Endothelial cell of umbilical vein (primary cell): ENCODE measurements around the gene DIP2A. TPM values are rescaled to one million over a fixed set of nuclear protein-coding genes. Genes with fewer than 3 reads are reported as not detected.

Experiments
- BruUV-seq: library from RNA; stranded (reverse); fragments of 400-500 nt; replicated peaks from 2 replicates; lab custom pipeline; 2021; lab: Mats Ljungman, UMichigan
- CTCF ChIA-PET: fragments of 300-600, 350-600 bp; sonication (Branson Sonifier 250); formaldehyde crosslinking; loops from one replicate; lab custom pipeline; 2021; ENCODE audit warnings: antibody characterized with exemption, inconsistent platforms; lab: Charles Lee
- POLR2A ChIA-PET: fragments of 300-600, 350-600 bp; sonication (Branson Sonifier 250); formaldehyde crosslinking; loops from one replicate; lab custom pipeline; 2021; ENCODE audit warnings: antibody characterized with exemption, inconsistent platforms; lab: Charles Lee
- DNase-seq: peaks from one replicate; pipeline ENCODE4 v3.0.0-alpha.2; 2011; ENCODE audit warnings: low read depth, low spot score
- FAIRE-seq: peaks from 2 replicates; lab custom pipeline; 2011; peaks lifted over from hg19 to GRCh38; lab: Jason Lieb, UNC
- H2AFZ ChIP-seq: 2 replicates; pipeline ENCODE4 v1.6.0; 2012; ENCODE audit warnings: low read depth, low read length, control low read depth, inconsistent platforms
- H3K27ac ChIP-seq: 2 replicates; pipeline ENCODE4 v1.5.1; 2011; ENCODE audit warnings: low read depth, mild to moderate bottlenecking, control low read depth, low read length, moderate library complexity; ENCODE audit not compliant: insufficient read depth
- H3K27me3 ChIP-seq, 2 experiments: 2 replicates each; pipeline versions ENCODE4 v1.6.0 to v1.6.1; 2011; ENCODE audit warnings: low read length in 2 of 2, mixed read lengths in 1 of 2; ENCODE audit not compliant: control insufficient read depth in 2 of 2, insufficient read depth in 2 of 2
- H3K36me3 ChIP-seq, 2 experiments: 2 replicates in 1 of 2; 3 replicates in 1 of 2; pipeline ENCODE4 v1.5.1; 2011; ENCODE audit warnings: low read length in 2 of 2, mild to moderate bottlenecking in 1 of 2, moderate library complexity in 1 of 2; ENCODE audit not compliant: control insufficient read depth in 2 of 2, insufficient read depth in 2 of 2; ENCODE audit errors: extremely low read depth in 1 of 2
- H3K4me1 ChIP-seq: 3 replicates; pipeline ENCODE4 v1.5.1; 2011; ENCODE audit warnings: mild to moderate bottlenecking, low read length; ENCODE audit not compliant: control insufficient read depth, insufficient read depth; ENCODE audit errors: extremely low read depth
- H3K4me2 ChIP-seq: 2 replicates; pipeline ENCODE4 v1.6.1; 2011; ENCODE audit warnings: low read length, control low read depth, mixed read lengths; ENCODE audit not compliant: insufficient read depth
- H3K4me3 ChIP-seq, 3 experiments: fragments of 200-600 bp in 1 of 3; sonication (generic), shearing (Covaris generic) in 1 of 3; replicated peaks in 1 of 3; 2 replicates each; pipeline ENCODE4 v1.5.1; 2011 to 2016; ENCODE audit warnings: control low read depth in 3 of 3, low read length in 3 of 3, mild to moderate bottlenecking in 2 of 3, inconsistent platforms in 1 of 3, low read depth in 1 of 3, moderate library complexity in 1 of 3; ENCODE audit not compliant: insufficient read depth in 1 of 3
- H3K79me2 ChIP-seq: 2 replicates; pipeline ENCODE4 v1.6.0; 2012; ENCODE audit warnings: low read length, inconsistent platforms; ENCODE audit not compliant: control insufficient read depth, insufficient read depth
- H3K9ac ChIP-seq: replicated peaks from 2 replicates; pipeline ENCODE3; 2011; ENCODE audit warnings: low read length, control low read depth; ENCODE audit not compliant: insufficient read depth; ENCODE audit errors: extremely low read depth
- H3K9me1 ChIP-seq: replicated peaks from 3 replicates; pipeline ENCODE4 v1.6.0; 2011; ENCODE audit warnings: mild to moderate bottlenecking, low read length; ENCODE audit not compliant: control insufficient read depth, insufficient read depth; ENCODE audit errors: extremely low read depth
- H3K9me3 ChIP-seq: replicated peaks from 2 replicates; pipeline ENCODE4 v1.5.1; 2012; ENCODE audit warnings: low read length, inconsistent platforms; ENCODE audit not compliant: control insufficient read depth, insufficient read depth
- H4K20me1 ChIP-seq: replicated peaks from 2 replicates; pipeline ENCODE3; 2011; ENCODE audit warnings: mild to moderate bottlenecking, low read length; ENCODE audit not compliant: control insufficient read depth, insufficient read depth; ENCODE audit errors: extremely low read depth
- EZH2 ChIP-seq: IDR thresholded peaks from 2 replicates; pipeline ENCODE4 v1.6.1; 2012; ENCODE audit warnings: borderline replicate concordance, low read depth, mild to moderate bottlenecking, moderate library complexity, low read length, inconsistent platforms; ENCODE audit not compliant: severe bottlenecking
- FOS ChIP-seq: IDR thresholded peaks from 2 replicates; pipeline ENCODE4 v1.6.1; 2011; ENCODE audit warnings: mild to moderate bottlenecking, low read length, moderate library complexity, borderline replicate concordance; ENCODE audit not compliant: insufficient read depth
- GATA2 ChIP-seq: IDR thresholded peaks from 2 replicates; pipeline ENCODE4 v1.7.0; 2011; ENCODE audit warnings: low read depth, mild to moderate bottlenecking, moderate library complexity, mixed read lengths, low read length; ENCODE audit not compliant: insufficient read length, insufficient read depth
- JUN ChIP-seq: IDR thresholded peaks from 2 replicates; pipeline ENCODE4 v1.6.1; 2011; ENCODE audit warnings: borderline replicate concordance, low read depth; ENCODE audit not compliant: insufficient read length, insufficient read depth
- MYC ChIP-seq: IDR thresholded peaks from one replicate; pipeline ENCODE4 v1.6.1; 2011; ENCODE audit warnings: mild to moderate bottlenecking, low read depth, low read length
- POLR2A ChIP-seq: IDR thresholded peaks from 2 replicates; pipeline ENCODE4 v1.6.1; 2012; ENCODE audit warnings: low read depth, mild to moderate bottlenecking, control low read depth, low read length
- POLR2AphosphoS5 ChIP-seq: IDR thresholded peaks from 2 replicates; pipeline ENCODE4 v1.6.1; 2012; ENCODE audit warnings: low read depth, mild to moderate bottlenecking, control low read depth, low read length, moderate library complexity; ENCODE audit not compliant: insufficient read depth
- dilution Hi-C: fragments of 300-500 bp; cut with MboI; formaldehyde crosslinking; loops from one replicate; pipeline ENCODE4 v1.15.0; 2019; ENCODE audit warnings: low sequenced_read_pairs; ENCODE audit not compliant: extremely low pct_ligation_motif_present
- intact Hi-C: fragments of 100-400 bp; cut with micrococcal nuclease; formaldehyde crosslinking; loops from one replicate; pipeline ENCODE4 v1.10.0; 2022
- polyA plus RNA-seq, 4 experiments: library from polyadenylated mRNA; depleted of rRNA in 3 of 4; stranded (reverse) in 3 of 4; unstranded in 1 of 4; fragments of >200 nt; gene quantifications; 2 replicates each; pipeline versions ENCODE4 v1.2.1 to v1.2.3, GENCODE V29; 2011 to 2012; ENCODE audit warnings: missing spikeins in 1 of 4
- total RNA-seq: library from RNA; stranded (reverse); gene quantifications from 2 replicates; pipeline ENCODE4 v1.2.3, GENCODE V29; 2021
- TF ChIP-seq, protein P1 (sequence below): IDR thresholded peaks from 2 replicates; pipeline ENCODE4 v1.6.1; 2011; ENCODE audit not compliant: insufficient read depth, insufficient read length
- TF ChIP-seq, protein P2 (sequence below), 2 donors: IDR thresholded peaks; 1 replicate in 1 of 2; 2 replicates in 1 of 2; pipeline ENCODE4 v1.5.1; 2011; ENCODE audit warnings: low read length in 2 of 2, mild to moderate bottlenecking in 2 of 2, moderate library complexity in 2 of 2, control low read depth in 1 of 2, inconsistent platforms in 1 of 2, low read depth in 1 of 2; ENCODE audit not compliant: insufficient read depth in 1 of 2; ENCODE audit errors: extremely low read depth in 1 of 2

Gene DIP2A
- total and polyA plus RNA-seq, 2 donors (not counting 3 experiments of a cell fraction or from before 2014, with no cell fraction given) = 34.5 to 62.1 TPM

DNA sequence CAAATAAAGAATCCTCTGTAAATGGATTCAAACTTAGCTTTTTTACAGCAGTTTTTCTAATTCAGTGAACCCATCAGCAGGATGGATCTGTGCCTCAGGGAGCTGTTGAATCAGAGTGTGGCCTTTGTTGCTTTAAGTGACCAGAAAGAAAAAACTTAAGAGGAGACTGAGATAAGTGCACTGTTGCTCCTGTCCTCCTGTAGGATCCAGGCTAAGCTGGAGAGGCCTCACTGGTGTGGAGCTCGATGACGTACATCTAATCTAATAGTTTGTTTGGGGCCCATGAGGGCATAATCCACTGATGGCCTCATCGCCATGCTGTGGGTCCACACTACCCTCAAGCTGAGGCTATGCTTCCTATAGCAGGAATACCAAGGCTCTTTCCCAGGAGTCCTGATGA is 10.6 kb downstream of the DIP2A start:
- H2AFZ ChIP-seq = no peak overlapping the region
- no peak overlapping the region for H3K27ac ChIP-seq
- H3K79me2 ChIP-seq = peaks cover 26% of the 10 kb centered on the region
- dilution Hi-C loops = no loop called here
- CTCF ChIA-PET = interaction anchor here (1.1 to 2.2 kb wide), 2 partner anchors 9 to 106 kb away, joined by 3 to 10 read pairs; partner anchors contain the start of gene DIP2A
- no peaks in the 10 kb centered on the region for H3K9me1 ChIP-seq
- POLR2A ChIA-PET = no interaction called here
- intact Hi-C loops = no loop called here
- no peak for TF ChIP-seq GATA2
- no peak for TF ChIP-seq EZH2
- no peak for TF ChIP-seq MYC
- no peak for TF ChIP-seq POLR2A
- TF ChIP-seq, protein P1, sequence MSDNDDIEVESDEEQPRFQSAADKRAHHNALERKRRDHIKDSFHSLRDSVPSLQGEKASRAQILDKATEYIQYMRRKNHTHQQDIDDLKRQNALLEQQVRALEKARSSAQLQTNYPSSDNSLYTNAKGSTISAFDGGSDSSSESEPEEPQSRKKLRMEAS = no peak
- TF ChIP-seq, protein P2, sequence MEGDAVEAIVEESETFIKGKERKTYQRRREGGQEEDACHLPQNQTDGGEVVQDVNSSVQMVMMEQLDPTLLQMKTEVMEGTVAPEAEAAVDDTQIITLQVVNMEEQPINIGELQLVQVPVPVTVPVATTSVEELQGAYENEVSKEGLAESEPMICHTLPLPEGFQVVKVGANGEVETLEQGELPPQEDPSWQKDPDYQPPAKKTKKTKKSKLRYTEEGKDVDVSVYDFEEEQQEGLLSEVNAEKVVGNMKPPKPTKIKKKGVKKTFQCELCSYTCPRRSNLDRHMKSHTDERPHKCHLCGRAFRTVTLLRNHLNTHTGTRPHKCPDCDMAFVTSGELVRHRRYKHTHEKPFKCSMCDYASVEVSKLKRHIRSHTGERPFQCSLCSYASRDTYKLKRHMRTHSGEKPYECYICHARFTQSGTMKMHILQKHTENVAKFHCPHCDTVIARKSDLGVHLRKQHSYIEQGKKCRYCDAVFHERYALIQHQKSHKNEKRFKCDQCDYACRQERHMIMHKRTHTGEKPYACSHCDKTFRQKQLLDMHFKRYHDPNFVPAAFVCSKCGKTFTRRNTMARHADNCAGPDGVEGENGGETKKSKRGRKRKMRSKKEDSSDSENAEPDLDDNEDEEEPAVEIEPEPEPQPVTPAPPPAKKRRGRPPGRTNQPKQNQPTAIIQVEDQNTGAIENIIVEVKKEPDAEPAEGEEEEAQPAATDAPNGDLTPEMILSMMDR (IDR thresholded peaks at IDR 0.05; ENCODE audit: extremely low read depth in 1 of 2, insufficient read depth in 1 of 2, low read depth in 1 of 2, low read length in 2 of 2) = no peak
- no peak for TF ChIP-seq POLR2AphosphoS5
- no peak for TF ChIP-seq FOS
- no peak for TF ChIP-seq JUN
- DNase-seq (no peak), FAIRE-seq (no peak)
- H3K4me1 ChIP-seq = peaks cover 8% of the 10 kb centered on the region
- peaks cover 3 to 5% of the 10 kb centered on the region in 2 experiments for H3K36me3 ChIP-seq
- BruUV-seq = no TSS peak
- H3K4me3 ChIP-seq = no peak overlapping the region
- H3K9ac ChIP-seq = no peak overlapping the region
- no peaks in the 10 kb centered on the region for H3K9me3 ChIP-seq
- H3K4me2 ChIP-seq = no peak overlapping the region
- no peaks in the 10 kb centered on the region for H4K20me1 ChIP-seq
- H3K27me3 ChIP-seq = no peaks in the 10 kb centered on the region
